Measurements from ENCODE around the gene CD244. TPM values are rescaled to one million over a fixed set of nuclear protein-coding genes. Genes with fewer than 3 reads are reported as not detected.

CD244 gene
- polyA plus RNA-seq, 1 donor from 2014 or later: not detected

DNA sequence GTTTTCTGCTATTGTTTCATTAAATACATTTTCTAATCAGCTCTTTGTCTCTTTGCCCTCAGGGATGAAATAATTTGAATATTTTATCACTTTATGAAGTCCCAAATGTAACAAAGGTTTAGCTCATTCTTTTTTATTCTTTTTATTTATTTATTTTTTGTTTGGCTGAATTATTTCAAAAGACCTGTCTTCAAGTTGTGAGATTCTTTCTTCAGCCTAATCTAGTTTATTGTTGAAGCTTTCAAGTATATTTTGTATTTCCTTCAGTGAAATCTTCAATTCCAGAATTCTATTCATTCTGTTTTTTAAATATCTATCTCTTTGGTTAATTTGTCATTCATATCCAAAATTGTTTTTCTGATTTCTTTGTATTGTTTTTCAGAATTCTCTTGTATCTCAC, 55.9 kb downstream of the CD244 start:
- Histone ChIP-seq H3K9me3 (ENCODE audit: low read length) (no peaks in the 10 kb centered on the region), H3K9ac (ENCODE audit: low read length) (no peak overlapping the region), H3K9me2 (ENCODE audit: insufficient read depth, low read length) (no peaks in the 10 kb centered on the region), H3F3A (ENCODE audit: insufficient read depth, low read length, poor library complexity, severe bottlenecking) (no peaks in the 10 kb centered on the region), H3K27me3 (ENCODE audit: insufficient read depth, low read depth, low read length) (no peaks in the 10 kb centered on the region), H3K27ac (ENCODE audit: low read length) (no peak overlapping the region), H3K79me2 (replicated peaks; ENCODE audit: insufficient read depth, low read length) (no peaks in the 10 kb centered on the region), H2AFZ (ENCODE audit: low read depth, low read length) (no peak overlapping the region), H3K4me2 (ENCODE audit: low read length) (no peak overlapping the region), H3K36me3 (ENCODE audit: insufficient read depth, low read length) (no peaks in the 10 kb centered on the region), H4K20me1 (ENCODE audit: insufficient read depth) (no peaks in the 10 kb centered on the region), H3K4me3 (ENCODE audit: low read length) (no peak overlapping the region)
- TF ChIP-seq, protein P1, sequence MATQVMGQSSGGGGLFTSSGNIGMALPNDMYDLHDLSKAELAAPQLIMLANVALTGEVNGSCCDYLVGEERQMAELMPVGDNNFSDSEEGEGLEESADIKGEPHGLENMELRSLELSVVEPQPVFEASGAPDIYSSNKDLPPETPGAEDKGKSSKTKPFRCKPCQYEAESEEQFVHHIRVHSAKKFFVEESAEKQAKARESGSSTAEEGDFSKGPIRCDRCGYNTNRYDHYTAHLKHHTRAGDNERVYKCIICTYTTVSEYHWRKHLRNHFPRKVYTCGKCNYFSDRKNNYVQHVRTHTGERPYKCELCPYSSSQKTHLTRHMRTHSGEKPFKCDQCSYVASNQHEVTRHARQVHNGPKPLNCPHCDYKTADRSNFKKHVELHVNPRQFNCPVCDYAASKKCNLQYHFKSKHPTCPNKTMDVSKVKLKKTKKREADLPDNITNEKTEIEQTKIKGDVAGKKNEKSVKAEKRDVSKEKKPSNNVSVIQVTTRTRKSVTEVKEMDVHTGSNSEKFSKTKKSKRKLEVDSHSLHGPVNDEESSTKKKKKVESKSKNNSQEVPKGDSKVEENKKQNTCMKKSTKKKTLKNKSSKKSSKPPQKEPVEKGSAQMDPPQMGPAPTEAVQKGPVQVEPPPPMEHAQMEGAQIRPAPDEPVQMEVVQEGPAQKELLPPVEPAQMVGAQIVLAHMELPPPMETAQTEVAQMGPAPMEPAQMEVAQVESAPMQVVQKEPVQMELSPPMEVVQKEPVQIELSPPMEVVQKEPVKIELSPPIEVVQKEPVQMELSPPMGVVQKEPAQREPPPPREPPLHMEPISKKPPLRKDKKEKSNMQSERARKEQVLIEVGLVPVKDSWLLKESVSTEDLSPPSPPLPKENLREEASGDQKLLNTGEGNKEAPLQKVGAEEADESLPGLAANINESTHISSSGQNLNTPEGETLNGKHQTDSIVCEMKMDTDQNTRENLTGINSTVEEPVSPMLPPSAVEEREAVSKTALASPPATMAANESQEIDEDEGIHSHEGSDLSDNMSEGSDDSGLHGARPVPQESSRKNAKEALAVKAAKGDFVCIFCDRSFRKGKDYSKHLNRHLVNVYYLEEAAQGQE (IDR thresholded peaks at IDR 0.05; ENCODE audit: borderline replicate concordance): no peak
- TF ChIP-seq POLR2AphosphoS5 (IDR thresholded peaks at IDR 0.05): no peak

DNA sequence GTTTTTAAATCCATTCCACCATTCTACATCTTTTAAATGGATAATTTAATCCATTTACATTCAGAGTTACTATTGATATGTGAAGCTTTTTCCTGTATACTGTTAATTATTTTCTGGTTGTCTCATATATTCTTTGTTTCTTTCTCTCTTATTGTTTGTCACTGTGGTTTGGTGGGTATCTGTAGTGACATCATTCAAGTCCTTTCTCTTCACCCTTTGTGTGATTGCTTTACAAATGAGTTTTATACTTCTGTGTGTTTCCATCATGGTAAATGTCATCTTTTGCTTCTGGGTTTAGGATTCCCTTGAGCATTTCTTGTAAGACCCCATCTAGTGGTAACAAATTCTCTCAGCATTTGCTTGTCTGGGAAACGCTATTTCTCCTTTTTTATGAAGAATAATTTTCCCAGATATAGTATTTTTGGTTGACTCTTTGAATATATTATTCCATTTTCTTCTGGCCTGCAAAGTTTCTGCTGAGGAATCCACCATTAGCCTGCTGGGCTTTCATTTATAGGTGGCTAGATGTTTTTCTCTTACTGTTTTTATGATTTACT, 56.5 kb downstream of the CD244 start:
- no peak for TF ChIP-seq TAF1 (IDR thresholded peaks at IDR 0.05; ENCODE audit: low read depth)
- TF ChIP-seq RAD21 (conservative IDR thresholded peaks at IDR 0.05): no peak
- TF ChIP-seq POLR2AphosphoS5 (IDR thresholded peaks at IDR 0.05): no peak
- TF ChIP-seq, protein P1 (IDR thresholded peaks at IDR 0.05; ENCODE audit: borderline replicate concordance): no peak
- TF ChIP-seq, protein P2, sequence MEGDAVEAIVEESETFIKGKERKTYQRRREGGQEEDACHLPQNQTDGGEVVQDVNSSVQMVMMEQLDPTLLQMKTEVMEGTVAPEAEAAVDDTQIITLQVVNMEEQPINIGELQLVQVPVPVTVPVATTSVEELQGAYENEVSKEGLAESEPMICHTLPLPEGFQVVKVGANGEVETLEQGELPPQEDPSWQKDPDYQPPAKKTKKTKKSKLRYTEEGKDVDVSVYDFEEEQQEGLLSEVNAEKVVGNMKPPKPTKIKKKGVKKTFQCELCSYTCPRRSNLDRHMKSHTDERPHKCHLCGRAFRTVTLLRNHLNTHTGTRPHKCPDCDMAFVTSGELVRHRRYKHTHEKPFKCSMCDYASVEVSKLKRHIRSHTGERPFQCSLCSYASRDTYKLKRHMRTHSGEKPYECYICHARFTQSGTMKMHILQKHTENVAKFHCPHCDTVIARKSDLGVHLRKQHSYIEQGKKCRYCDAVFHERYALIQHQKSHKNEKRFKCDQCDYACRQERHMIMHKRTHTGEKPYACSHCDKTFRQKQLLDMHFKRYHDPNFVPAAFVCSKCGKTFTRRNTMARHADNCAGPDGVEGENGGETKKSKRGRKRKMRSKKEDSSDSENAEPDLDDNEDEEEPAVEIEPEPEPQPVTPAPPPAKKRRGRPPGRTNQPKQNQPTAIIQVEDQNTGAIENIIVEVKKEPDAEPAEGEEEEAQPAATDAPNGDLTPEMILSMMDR (IDR thresholded peaks at IDR 0.05; ENCODE audit: poor library complexity, severe bottlenecking): no peak
- TF ChIP-seq MXI1 (conservative IDR thresholded peaks at IDR 0.05; ENCODE audit: poor library complexity, severe bottlenecking): no peak
- TF ChIP-seq SMC3 (conservative IDR thresholded peaks at IDR 0.05; ENCODE audit: poor library complexity): no peak
- Histone ChIP-seq H4K20me1 (ENCODE audit: insufficient read depth) (no peaks in the 10 kb centered on the region), H3K4me2 (ENCODE audit: low read length) (no peak overlapping the region), H3K9me2 (ENCODE audit: insufficient read depth, low read length) (no peaks in the 10 kb centered on the region), H3K27me3 (ENCODE audit: insufficient read depth, low read depth, low read length) (no peaks in the 10 kb centered on the region), H3K9ac (ENCODE audit: low read length) (no peak overlapping the region), H3F3A (ENCODE audit: insufficient read depth, low read length, poor library complexity, severe bottlenecking) (no peaks in the 10 kb centered on the region), H2AFZ (ENCODE audit: low read depth, low read length) (no peak overlapping the region), H3K36me3 (ENCODE audit: insufficient read depth, low read length) (no peaks in the 10 kb centered on the region), H3K4me3 (ENCODE audit: low read length) (no peak overlapping the region), H3K79me2 (replicated peaks; ENCODE audit: insufficient read depth, low read length) (no peaks in the 10 kb centered on the region), H3K9me3 (ENCODE audit: low read length) (no peaks in the 10 kb centered on the region), H3K27ac (ENCODE audit: low read length) (no peak overlapping the region)

Data from neural cell (in vitro differentiated cells).